Brain pericyte (primary cell): ENCODE data around the gene KRTAP5-10.
"Not testable (repeated sequence)": the region's sequence is repeated elsewhere in the genome, so short reads cannot be mapped to it uniquely, and the experiment has no call there.

ENCODE experiments used
- DNase-seq: peaks from one replicate; pipeline ENCODE4 v3.0.0-alpha.2; 2012; ENCODE audit warnings: low read depth, low spot score

The KRTAP5-10 gene

GRCh38 chr11:71611218-71611910 lies 46.0 kb downstream of the KRTAP5-10 start:
- DNase-seq: not testable (repeated sequence)

DNA sequence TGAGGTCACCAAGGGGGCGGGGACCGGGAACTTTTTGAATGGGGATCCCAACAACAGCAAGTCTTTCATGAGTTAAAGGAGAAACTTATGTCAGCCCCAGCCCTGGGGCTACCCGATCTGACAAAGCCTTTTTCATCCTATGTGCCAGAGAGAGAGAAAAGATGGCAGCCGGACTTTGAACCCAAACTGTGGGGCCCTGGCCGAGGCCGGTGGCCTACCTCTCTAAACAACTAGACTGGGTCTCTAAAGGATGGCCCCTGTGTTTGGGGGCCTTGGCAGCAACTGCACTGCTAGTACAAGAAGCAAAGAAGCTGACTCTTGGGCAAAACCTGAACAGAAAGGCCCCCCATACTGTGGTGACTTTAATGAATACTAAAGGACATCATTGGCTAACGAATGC lies 48.6 kb downstream of the KRTAP5-10 start:
- DNase-seq: not testable (repeated sequence)

DNA sequence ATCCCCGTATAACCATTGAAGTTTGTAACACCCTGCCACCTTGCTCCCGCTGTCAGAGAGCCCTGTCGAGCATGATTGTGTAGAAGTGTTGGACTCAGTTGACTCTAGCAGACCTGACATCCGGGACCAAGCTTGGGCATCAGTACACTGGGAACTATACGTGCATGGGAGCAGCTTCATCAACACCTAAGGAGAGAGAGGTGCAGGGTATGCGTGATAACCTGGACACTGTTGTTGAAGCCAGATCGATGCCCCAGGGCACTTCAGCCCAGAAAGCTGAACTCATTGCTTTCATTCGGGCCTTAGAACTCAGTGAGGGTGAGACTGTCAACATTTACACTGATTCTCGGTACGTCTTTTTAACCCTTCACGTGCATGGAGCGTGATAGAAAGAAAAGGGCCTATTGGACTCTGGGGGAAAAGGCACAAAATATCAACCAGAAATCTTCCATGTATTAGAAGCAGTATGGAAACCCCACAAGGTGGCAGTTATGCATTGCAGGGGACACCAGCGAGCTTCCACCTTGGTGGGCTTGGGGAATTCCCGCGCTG lies 49.1 kb downstream of the KRTAP5-10 start:
- not testable (repeated sequence) for DNase-seq

DNA sequence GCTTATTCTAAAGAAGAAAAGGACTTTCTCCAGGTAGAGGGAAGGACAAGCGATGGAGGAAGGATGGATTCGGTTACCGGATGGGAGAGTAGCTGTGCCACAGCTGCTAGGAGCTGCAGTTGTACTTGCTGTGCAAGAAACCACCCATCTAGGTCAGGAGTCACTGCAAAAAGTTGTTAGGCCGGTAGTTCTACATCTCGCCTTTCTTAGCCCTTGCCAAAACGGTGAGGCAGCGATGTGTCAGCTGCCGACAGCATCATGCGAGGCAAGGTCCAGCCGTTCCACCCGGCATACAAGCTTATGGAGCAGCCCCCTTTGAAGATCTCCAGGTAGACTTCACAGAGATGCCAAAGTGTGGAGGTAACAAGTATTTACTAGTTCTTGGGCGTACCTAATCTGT lies 49.6 kb downstream of the KRTAP5-10 start:
- not testable (repeated sequence) for DNase-seq
